ENCODE data around the gene PHYHD1.

DNA sequence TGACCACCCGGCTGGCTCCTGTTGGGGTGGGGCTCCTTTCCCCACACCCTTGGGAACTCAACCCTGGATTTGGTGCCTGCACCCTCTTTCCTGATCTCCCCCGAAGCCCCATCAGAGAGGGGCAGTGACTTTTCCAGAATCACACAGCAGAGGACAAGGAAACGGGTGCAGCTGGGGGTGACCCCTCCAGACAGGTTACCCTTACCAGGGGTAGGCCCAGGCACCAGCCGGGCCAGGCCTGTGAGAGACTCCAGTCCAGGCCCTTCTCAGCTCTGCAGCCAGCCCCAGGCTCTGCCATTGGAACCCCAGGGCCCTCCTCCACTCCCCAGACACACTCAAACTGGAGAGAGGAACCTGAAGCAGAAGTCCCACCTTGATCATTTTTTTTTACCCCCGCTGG lies 19.0 kb upstream of the PHYHD1 start:
- TF ChIP-seq POLR2A (IDR thresholded peaks at IDR 0.05; ENCODE audit: borderline replicate concordance, extremely low read depth, insufficient read depth, insufficient read length), result no peak
- no peak for TF ChIP-seq ZNF274 (IDR thresholded peaks at IDR 0.05; ENCODE audit: low read depth, low read length)
- no peak for TF ChIP-seq ZFX (IDR thresholded peaks at IDR 0.05)
- no peak for TF ChIP-seq POLR2AphosphoS5 (IDR thresholded peaks at IDR 0.05; ENCODE audit: low read depth, low read length)
- no peak for TF ChIP-seq EZH2 (IDR thresholded peaks at IDR 0.05)
- TF ChIP-seq TCF7L2 (IDR thresholded peaks at IDR 0.05; ENCODE audit: borderline replicate concordance, extremely low read depth, insufficient read depth, insufficient read length), result no peak
- TF ChIP-seq CTCF (IDR thresholded peaks at IDR 0.05 in 2 of 3, conservative IDR thresholded peaks at IDR 0.05 in 1 of 3; ENCODE audit: borderline replicate concordance in 1 of 3, insufficient read depth in 1 of 3, low read depth in 2 of 3, low read length in 2 of 3), result no peak
- no peak for TF ChIP-seq YY1 (IDR thresholded peaks at IDR 0.05; ENCODE audit: extremely low read depth, insufficient replicate concordance, low read depth, low read length)
- TF ChIP-seq RAD21 (IDR thresholded peaks at IDR 0.05; ENCODE audit: low read depth), result no peak
- TF ChIP-seq SP1 (IDR thresholded peaks at IDR 0.05; ENCODE audit: low read depth), result no peak
- TF ChIP-seq REST (IDR thresholded peaks at IDR 0.05; ENCODE audit: low read depth), result no peak
- TF ChIP-seq EZH2phosphoT487 (IDR thresholded peaks at IDR 0.05; ENCODE audit: borderline replicate concordance), result no peak
- no peak for TF ChIP-seq SRF (IDR thresholded peaks at IDR 0.05; ENCODE audit: low read depth)
- TF ChIP-seq, protein P1, sequence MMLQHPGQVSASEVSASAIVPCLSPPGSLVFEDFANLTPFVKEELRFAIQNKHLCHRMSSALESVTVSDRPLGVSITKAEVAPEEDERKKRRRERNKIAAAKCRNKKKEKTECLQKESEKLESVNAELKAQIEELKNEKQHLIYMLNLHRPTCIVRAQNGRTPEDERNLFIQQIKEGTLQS (IDR thresholded peaks at IDR 0.05), result no peak

Measured in HCT116 (cell line).